GM23248 (cell line): ENCODE data around the gene P2RX4.

ENCODE experiments used
- EZH2 ChIP-seq: fragments of 200-600 bp; sonication (generic); IDR thresholded peaks from 2 replicates; pipeline ENCODE4 v1.6.1; 2018; ENCODE audit warnings: antibody characterized with exemption, mild to moderate bottlenecking; ENCODE audit not compliant: insufficient read depth, poor library complexity, severe bottlenecking
- EZH2phosphoT487 ChIP-seq: fragments of 200-600 bp; sonication (generic); IDR thresholded peaks from 2 replicates; pipeline ENCODE4 v1.6.1; 2018; ENCODE audit warnings: antibody characterized with exemption, moderate library complexity, mild to moderate bottlenecking, low read depth; ENCODE audit not compliant: insufficient read depth

DNA sequence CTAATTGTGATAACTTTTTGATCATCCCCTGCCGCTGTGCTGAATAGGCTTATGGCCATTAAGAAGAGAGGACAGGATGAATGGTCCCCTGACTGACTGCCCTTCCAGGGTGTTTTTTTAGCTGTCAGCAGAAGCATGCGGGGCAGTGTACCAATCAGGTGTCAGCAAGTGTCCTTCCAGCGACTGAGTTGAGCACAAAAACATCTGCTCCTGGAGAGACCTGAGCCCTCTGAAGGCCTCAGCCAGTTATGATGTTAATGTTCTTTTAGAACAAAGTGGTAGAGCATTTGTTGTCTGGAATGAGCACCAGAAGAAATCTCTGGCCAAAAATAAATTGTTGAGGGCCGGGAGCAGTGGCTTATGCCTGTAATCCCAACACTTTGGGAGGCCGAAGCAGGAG lies 39.8 kb upstream of the P2RX4 start:
- TF ChIP-seq EZH2, result no peak
- no peak for TF ChIP-seq EZH2phosphoT487
